NCI-H526 treated with DMSO at 0.1 percent for 48 hours (cell line): ENCODE data around the gene ERCC5.

Source experiments
- DNase-seq: peaks from one replicate; lab custom pipeline; 2025; lab: John Stamatoyannopoulos, UW

The ERCC5 gene

DNA sequence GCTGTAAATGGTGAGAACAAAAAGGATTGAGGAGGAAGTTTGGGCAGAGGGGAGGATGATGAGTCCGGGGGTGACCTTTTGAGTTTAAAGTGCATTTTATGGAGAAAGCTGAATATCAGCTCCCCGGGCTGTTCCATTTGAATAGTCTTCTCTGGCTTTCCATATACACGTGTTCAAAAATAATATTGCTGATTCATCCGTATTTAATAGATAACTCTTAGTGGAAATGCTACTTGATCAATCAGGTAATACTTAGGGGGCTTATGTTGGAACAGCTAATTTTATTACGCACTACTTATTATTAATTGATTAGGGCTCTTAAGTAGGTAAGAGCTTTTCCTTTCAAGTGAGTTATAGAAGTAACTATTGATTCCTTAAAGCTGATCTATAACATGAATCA, 76.4 kb downstream of the ERCC5 start:
- no peak for DNase-seq
